GM20431 (cell line): ENCODE data around the gene KIF19.

Experiments used
- in situ Hi-C: fragments of 300-500 bp; cut with MseI, MboI; formaldehyde crosslinking; loops from one replicate; pipeline ENCODE4 v1.15.0; 2020; ENCODE audit warnings: low sequenced_read_pairs; ENCODE audit not compliant: unreplicated experiment

Gene KIF19

GRCh38 chr17:74356646-74357465, 30.8 kb downstream of the KIF19 start:
- in situ Hi-C loops = loop anchor here (10.0 kb wide), 1 partner anchor 52 kb away; no protein-coding TSS in a partner anchor

GRCh38 chr17:74357466-74357809, 31.4 kb downstream of the KIF19 start:
- in situ Hi-C loops = loop anchor here (10.0 kb wide), 1 partner anchor 53 kb away; no protein-coding TSS in a partner anchor

GRCh38 chr17:74358697-74359096, 32.7 kb downstream of the KIF19 start:
- in situ Hi-C loops = loop anchor here (10.0 kb wide), 1 partner anchor 54 kb away; no protein-coding TSS in a partner anchor

- in situ Hi-C loops = loop anchor here (10.0 kb wide), 1 partner anchor 55 kb away; no protein-coding TSS in a partner anchor
Measured at GRCh38 chr17:74359916-74360315, 33.9 kb downstream of the KIF19 start.

GRCh38 chr17:74360899-74361229, 34.8 kb downstream of the KIF19 start:
- in situ Hi-C loops = no loop called here

- in situ Hi-C loops = no loop called here
Measured at GRCh38 chr17:74361230-74362068, 35.4 kb downstream of the KIF19 start, which contains the start of gene BTBD17. Gene BTBD17, minus strand, starts transcription at chr17:74361868. Its CDS starts 49 bp downstream, at chr17:74361819.

GRCh38 chr17:74362069-74362405, 36.0 kb downstream of the KIF19 start:
- in situ Hi-C loops = no loop called here

GRCh38 chr17:74362810-74363498, 36.9 kb downstream of the KIF19 start:
- in situ Hi-C loops = no loop called here

- in situ Hi-C loops = no loop called here
Measured at GRCh38 chr17:74367206-74367605, 41.2 kb downstream of the KIF19 start, which contains the start of gene GPR142. Gene GPR142, plus strand, starts transcription at chr17:74367506. Its CDS starts 2,035 bp downstream, at chr17:74369541.

GRCh38 chr17:74368341-74369081, 42.5 kb downstream of the KIF19 start:
- in situ Hi-C loops = no loop called here

GRCh38 chr17:74369221-74369620, 43.2 kb downstream of the KIF19 start:
- in situ Hi-C loops = no loop called here

GRCh38 chr17:74369665-74370490, 43.9 kb downstream of the KIF19 start:
- in situ Hi-C loops = loop anchor here (10.0 kb wide), 1 partner anchor 85 kb away; no protein-coding TSS in a partner anchor

GRCh38 chr17:74371653-74372147, 45.7 kb downstream of the KIF19 start:
- in situ Hi-C loops = loop anchor here (10.0 kb wide), 1 partner anchor 83 kb away; no protein-coding TSS in a partner anchor

- in situ Hi-C loops = loop anchor here (10.0 kb wide), 1 partner anchor 82 kb away; no protein-coding TSS in a partner anchor
Measured at GRCh38 chr17:74372426-74372825, 46.4 kb downstream of the KIF19 start.

GRCh38 chr17:74373838-74374606, 48.0 kb downstream of the KIF19 start:
- in situ Hi-C loops = loop anchor here (10.0 kb wide), 1 partner anchor 81 kb away; no protein-coding TSS in a partner anchor

- in situ Hi-C loops = loop anchor here (10.0 kb wide), 1 partner anchor 80 kb away; no protein-coding TSS in a partner anchor
Measured at GRCh38 chr17:74374858-74375257, 48.8 kb downstream of the KIF19 start.

- in situ Hi-C loops = loop anchor here (10.0 kb wide), 2 partner anchors 75 to 115 kb away; no protein-coding TSS in a partner anchor
Measured at GRCh38 chr17:74379495-74380085, 53.6 kb downstream of the KIF19 start.
